GM19455 (cell line): Measurements from ENCODE around the gene TNP2.
"Not testable (repeated sequence)": the region's sequence is repeated elsewhere in the genome, so short reads cannot be mapped to it uniquely, and the experiment has no call there.

Experiments
- ATAC-seq: cut with Tn5 transposase; IDR thresholded peaks from one replicate; pipeline ENCODE4 v1.9.1; 2021; ENCODE audit not compliant: unreplicated experiment

Gene TNP2

DNA sequence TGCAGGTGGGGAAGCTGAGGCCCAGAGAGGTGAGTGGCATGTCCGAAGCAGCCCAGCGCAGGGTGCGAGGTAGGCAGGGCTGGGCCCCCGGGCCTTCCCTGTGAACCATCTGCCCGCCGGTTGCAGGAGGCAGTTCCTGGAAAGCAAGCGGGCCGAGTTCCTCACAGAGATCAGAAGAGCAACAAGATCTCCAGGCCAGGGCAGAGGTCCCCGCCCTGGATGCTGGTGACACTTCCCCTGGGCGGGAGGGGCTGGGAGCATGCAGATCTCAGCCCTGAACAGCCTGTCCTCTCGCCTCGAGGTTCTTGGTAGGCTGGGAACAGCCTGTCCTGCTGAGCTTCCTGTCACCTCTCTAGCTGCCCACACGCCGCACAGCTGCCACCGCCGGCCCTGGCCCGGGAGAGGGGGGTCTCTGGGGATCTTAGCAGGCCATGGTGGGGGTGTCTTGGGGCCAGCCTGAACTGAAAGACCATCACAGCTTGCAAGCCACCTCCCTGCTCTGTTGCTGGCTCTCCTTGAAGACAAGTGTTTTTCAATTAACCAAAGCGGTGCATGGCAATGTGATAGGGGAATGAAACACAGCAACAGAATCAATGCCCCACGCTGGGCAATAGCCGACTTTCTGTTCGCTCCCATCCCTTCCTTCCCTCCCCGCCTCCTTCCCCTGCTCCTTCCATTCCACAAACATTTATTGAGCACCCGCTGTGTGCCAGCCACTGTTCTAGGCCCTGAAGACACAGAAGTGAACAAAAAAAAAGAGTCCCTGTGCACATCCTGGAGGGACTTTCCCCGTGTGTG, 44.8 kb downstream of the TNP2 start:
- peak; percentile 52 for ATAC-seq

DNA sequence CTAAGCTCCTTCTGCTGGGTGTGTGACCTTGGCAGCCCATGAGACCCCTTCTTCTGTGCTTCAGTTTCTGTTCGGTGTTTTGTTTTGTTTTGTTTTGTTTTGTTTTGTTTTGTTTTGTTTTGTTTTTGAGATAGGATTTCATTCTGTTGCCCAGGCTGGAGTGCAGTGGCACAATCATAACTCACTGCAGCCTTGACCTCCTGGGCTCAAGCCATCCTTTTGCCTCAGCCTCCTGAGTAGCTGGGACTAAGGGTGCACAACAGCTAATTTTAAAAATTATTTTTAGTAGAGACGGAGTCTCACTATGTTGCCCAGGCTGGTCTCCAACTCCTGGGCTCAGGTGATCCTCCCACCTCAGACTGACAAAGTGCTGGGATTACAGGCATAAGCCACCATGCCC, 48.6 kb downstream of the TNP2 start:
- ATAC-seq, result not testable (repeated sequence)

DNA sequence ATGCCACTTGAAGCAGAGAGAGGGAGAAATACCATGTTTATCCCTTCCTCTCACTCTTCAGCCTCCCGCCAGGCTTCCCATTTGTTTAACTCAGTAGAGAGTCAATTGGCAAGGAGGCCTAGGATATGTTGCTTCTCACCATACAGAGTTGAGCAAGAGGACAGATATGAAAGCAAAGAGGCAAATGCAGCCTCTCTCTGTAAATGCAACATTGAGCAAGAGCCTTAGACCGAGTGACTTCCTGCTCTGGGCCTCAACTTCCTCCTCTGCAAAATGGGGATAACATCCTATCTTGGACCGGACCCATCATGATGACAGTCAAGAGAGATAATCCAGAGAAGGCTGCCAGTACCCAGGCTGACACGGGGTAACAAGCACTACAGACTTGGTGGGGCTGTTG, 49.9 kb downstream of the TNP2 start:
- no peak for ATAC-seq

DNA sequence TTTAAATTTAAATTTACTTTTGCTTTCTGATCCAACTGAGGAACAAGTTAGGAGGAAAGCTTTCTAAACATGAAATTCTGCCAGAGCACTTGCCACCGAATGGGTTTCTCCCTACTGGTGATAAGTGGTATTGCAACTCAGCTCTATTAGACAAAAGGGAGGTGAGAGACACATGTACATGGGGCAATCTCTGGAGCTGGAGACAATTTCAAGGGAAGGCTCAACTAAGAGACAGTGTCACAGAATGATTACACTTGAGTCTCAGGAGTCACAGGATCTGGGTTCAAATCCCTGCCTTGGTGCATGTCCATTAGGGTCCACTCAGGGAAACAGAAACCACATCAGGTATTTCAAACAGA, 50.5 kb downstream of the TNP2 start:
- ATAC-seq, result no peak
